ENCODE measurements around the gene ADH1B.

DNA sequence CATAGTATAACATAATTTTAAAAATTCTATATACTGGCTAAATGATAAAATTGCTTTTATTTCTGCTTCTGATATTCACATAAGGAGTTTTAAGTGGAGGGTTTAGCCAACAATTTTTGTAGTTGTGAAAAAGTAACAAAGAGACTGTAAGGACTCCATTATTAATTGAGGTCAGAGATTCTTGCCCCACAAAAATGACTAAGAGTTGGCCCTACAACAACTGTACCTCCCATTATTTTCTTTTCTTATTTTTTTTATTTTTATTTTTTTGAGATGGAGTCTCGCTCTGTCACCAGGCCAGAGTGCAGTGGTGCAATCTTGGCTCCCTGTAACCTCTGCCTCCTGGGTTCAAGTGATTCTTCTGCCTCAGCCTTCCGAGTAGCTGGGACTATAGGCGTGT, 9.4 kb upstream of the ADH1B start:
- TF ChIP-seq, protein P1, sequence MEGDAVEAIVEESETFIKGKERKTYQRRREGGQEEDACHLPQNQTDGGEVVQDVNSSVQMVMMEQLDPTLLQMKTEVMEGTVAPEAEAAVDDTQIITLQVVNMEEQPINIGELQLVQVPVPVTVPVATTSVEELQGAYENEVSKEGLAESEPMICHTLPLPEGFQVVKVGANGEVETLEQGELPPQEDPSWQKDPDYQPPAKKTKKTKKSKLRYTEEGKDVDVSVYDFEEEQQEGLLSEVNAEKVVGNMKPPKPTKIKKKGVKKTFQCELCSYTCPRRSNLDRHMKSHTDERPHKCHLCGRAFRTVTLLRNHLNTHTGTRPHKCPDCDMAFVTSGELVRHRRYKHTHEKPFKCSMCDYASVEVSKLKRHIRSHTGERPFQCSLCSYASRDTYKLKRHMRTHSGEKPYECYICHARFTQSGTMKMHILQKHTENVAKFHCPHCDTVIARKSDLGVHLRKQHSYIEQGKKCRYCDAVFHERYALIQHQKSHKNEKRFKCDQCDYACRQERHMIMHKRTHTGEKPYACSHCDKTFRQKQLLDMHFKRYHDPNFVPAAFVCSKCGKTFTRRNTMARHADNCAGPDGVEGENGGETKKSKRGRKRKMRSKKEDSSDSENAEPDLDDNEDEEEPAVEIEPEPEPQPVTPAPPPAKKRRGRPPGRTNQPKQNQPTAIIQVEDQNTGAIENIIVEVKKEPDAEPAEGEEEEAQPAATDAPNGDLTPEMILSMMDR (IDR thresholded peaks at IDR 0.05): no peak
- no peak for TF ChIP-seq POLR2A (IDR thresholded peaks at IDR 0.05)
